Colonic mucosa (tissue), 4 donors: ENCODE data around the gene YKT6. TPM values are rescaled to one million over a fixed set of nuclear protein-coding genes. Genes with fewer than 3 reads are reported as not detected.

Experiments
- DNase-seq: peaks from one replicate; pipeline ENCODE4 v3.0.0-alpha.2; 2020
- H3K27ac ChIP-seq: fragments of 200-600 bp; one replicate; pipeline ENCODE4 v1.8.0; 2021
- H3K27me3 ChIP-seq: fragments of 200-600 bp; one replicate; pipeline ENCODE4 v1.8.0; 2021
- H3K36me3 ChIP-seq: fragments of 200-600 bp; one replicate; pipeline ENCODE4 v1.8.0; 2021
- H3K4me1 ChIP-seq: fragments of 200-600 bp; one replicate; pipeline ENCODE4 v1.8.0; 2021; ENCODE audit warnings: mild to moderate bottlenecking
- H3K4me3 ChIP-seq: fragments of 200-600 bp; one replicate; pipeline ENCODE4 v1.8.0; 2021
- H3K9ac ChIP-seq, 2 donors: one replicate each; pipeline ENCODE4 v1.7.0; 2013; ENCODE audit warnings: control low read depth in 2 of 2, low read depth in 2 of 2, low read length in 2 of 2
- H3K9me3 ChIP-seq: fragments of 200-600 bp; one replicate; pipeline ENCODE4 v1.8.0; 2021
- intact Hi-C: fragments of 100-400 bp; cut with DNase I; formaldehyde crosslinking; loops from one replicate; pipeline ENCODE4 v1.14.1; 2022
- total RNA-seq, 2 donors: library from RNA; stranded (reverse); fragmentation: NEBNext Ultra II Directional in 1 of 2; extraction: Animal tissue kit (Norgen Biotek cat#: 25700) in 1 of 2; gene quantifications; one replicate each; pipeline ENCODE4 v1.2.1, GENCODE V29; 2021
- TF ChIP-seq, protein P1 (sequence below): fragments of 200-600 bp; IDR thresholded peaks from one replicate; pipeline ENCODE4 v1.8.0; 2022; ENCODE audit warnings: antibody characterized with exemption, mild to moderate bottlenecking
- donor health status: healthy.
- donor health status: DM: no; HTN: no; CAD: no.
- donor health status: DM: no; HTN: no; CAD: no.

YKT6 gene
- total RNA-seq, 2 donors from 2014 or later: 83.0 to 103 TPM

- Histone ChIP-seq H3K4me3 (no peak overlapping the region), H3K9ac (no peak overlapping the region), H3K36me3 (peaks cover 25% of the 10 kb centered on the region), H3K9me3 (no peaks in the 10 kb centered on the region), H3K27me3 (no peaks in the 10 kb centered on the region), H3K4me1 (no peaks in the 10 kb centered on the region), H3K27ac (no peak overlapping the region)
- DNase-seq: no peak
- intact Hi-C loops: no loop called here
- TF ChIP-seq, protein P1, sequence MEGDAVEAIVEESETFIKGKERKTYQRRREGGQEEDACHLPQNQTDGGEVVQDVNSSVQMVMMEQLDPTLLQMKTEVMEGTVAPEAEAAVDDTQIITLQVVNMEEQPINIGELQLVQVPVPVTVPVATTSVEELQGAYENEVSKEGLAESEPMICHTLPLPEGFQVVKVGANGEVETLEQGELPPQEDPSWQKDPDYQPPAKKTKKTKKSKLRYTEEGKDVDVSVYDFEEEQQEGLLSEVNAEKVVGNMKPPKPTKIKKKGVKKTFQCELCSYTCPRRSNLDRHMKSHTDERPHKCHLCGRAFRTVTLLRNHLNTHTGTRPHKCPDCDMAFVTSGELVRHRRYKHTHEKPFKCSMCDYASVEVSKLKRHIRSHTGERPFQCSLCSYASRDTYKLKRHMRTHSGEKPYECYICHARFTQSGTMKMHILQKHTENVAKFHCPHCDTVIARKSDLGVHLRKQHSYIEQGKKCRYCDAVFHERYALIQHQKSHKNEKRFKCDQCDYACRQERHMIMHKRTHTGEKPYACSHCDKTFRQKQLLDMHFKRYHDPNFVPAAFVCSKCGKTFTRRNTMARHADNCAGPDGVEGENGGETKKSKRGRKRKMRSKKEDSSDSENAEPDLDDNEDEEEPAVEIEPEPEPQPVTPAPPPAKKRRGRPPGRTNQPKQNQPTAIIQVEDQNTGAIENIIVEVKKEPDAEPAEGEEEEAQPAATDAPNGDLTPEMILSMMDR: no peak
Measured at GRCh38 chr7:44208085-44208484, 7.3 kb downstream of the YKT6 start.

DNA sequence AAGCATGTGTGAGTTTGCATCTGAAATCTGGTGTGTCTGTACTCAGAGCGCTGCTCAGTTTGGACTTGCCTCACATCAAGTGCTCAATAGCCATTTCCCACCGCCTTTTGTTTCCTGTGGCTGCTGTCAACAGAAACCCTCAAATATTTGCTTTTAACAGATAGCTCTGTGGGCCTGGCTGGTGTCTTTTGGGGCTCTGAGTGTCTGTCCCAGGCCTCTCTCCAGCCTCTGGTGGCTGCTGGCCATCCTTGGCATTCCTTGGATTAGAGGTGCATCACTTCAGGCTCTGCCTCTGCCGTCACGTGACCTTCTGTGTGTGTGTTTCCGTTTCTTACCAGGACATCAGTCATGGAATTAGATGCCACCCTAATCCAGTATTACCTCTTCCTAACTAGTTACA is 9.3 kb downstream of the YKT6 start:
- no peak for DNase-seq
- H3K36me3 ChIP-seq: peaks cover 25% of the 10 kb centered on the region
- H3K9ac ChIP-seq: no peak overlapping the region
- no peak overlapping the region for H3K27ac ChIP-seq
- no peaks in the 10 kb centered on the region for H3K4me1 ChIP-seq
- no peak overlapping the region for H3K4me3 ChIP-seq
- intact Hi-C loops: no loop called here
- TF ChIP-seq, protein P1: no peak
- no peaks in the 10 kb centered on the region for H3K27me3 ChIP-seq
- no peaks in the 10 kb centered on the region for H3K9me3 ChIP-seq

- no peak overlapping the region for H3K4me3 ChIP-seq
- no peaks in the 10 kb centered on the region for H3K27me3 ChIP-seq
- TF ChIP-seq, protein P1: no peak
- DNase-seq: no peak
- no peaks in the 10 kb centered on the region for H3K4me1 ChIP-seq
- no peak overlapping the region for H3K9ac ChIP-seq
- H3K27ac ChIP-seq: no peak overlapping the region
- no peaks in the 10 kb centered on the region for H3K9me3 ChIP-seq
- peaks cover 16% of the 10 kb centered on the region for H3K36me3 ChIP-seq
- intact Hi-C loops: no loop called here
Measured at GRCh38 chr7:44211126-44211675, 10.4 kb downstream of the YKT6 start.

DNA sequence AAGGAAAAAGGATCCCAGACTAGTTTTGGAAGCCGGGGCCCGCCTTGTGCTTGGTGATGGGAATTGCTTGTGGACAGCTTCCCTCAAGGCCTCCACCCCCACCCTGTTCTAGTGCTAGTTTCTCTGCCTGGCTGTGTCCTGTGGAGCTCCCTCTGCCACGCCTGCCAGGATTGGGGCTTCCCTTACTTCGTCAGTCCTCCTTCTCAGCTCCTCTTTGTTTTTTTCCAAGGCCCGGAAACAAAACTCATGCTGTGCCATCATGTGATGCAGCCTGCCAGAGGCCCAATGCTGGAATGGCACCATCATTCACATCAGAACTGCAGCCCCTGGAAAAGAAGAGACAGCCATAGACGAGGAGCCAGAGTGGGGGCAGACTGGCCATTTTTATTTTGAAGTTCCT is 11.2 kb downstream of the YKT6 start:
- H3K4me3 ChIP-seq: no peak overlapping the region
- H3K27me3 ChIP-seq: no peaks in the 10 kb centered on the region
- H3K27ac ChIP-seq: no peak overlapping the region
- no peak overlapping the region for H3K9ac ChIP-seq
- H3K4me1 ChIP-seq: no peaks in the 10 kb centered on the region
- no peak for DNase-seq
- H3K36me3 ChIP-seq: peaks cover 9% of the 10 kb centered on the region
- H3K9me3 ChIP-seq: no peaks in the 10 kb centered on the region
- intact Hi-C loops: no loop called here
- TF ChIP-seq, protein P1: no peak

GRCh38 chr7:44212581-44213184 is 11.9 kb downstream of the YKT6 start:
- H3K27ac ChIP-seq: no peak overlapping the region
- H3K36me3 ChIP-seq: peaks cover 8% of the 10 kb centered on the region
- H3K9ac ChIP-seq: no peak overlapping the region
- no peak overlapping the region for H3K4me3 ChIP-seq
- intact Hi-C loops: no loop called here
- no peaks in the 10 kb centered on the region for H3K9me3 ChIP-seq
- TF ChIP-seq, protein P1: no peak
- H3K4me1 ChIP-seq: no peaks in the 10 kb centered on the region
- no peak for DNase-seq
- no peaks in the 10 kb centered on the region for H3K27me3 ChIP-seq
